Stimulated activated effector memory CD8-positive, alpha-beta T cell treated with anti-CD3 and anti-CD28 coated beads, Interleukin-12 subunit alpha, Interleukin-12 subunit beta, amount 100 ng/mL, for 72 hours (primary cell): ENCODE measurements around the gene TMEM41A.
"Not testable (repeated sequence)": the region's sequence is repeated elsewhere in the genome, so short reads cannot be mapped to it uniquely, and the experiment has no call there.

Experiments used
- ATAC-seq: fragments of 150-1000 bp; cut with Tn5 transposase; 2 replicates; pipeline ENCODE4 v1.10.0; 2021
- DNase-seq, 2 donors: peaks; one replicate each; pipeline ENCODE4 v3.0.0; 2021 to 2022; ENCODE audit warnings: low spot score in 2 of 2
- H3K27ac Mint-ChIP-seq: one replicate; pipeline ENCODE4 v1.8.0; 2022; ENCODE audit warnings: mild to moderate bottlenecking, mixed read lengths
- H3K36me3 Mint-ChIP-seq: one replicate; pipeline ENCODE4 v1.8.0; 2022; ENCODE audit warnings: mild to moderate bottlenecking, mixed read lengths
- H3K4me1 Mint-ChIP-seq: one replicate; pipeline ENCODE4 v1.8.0; 2022; ENCODE audit warnings: mixed read lengths
- H3K4me3 Mint-ChIP-seq: one replicate; pipeline ENCODE4 v1.8.0; 2022; ENCODE audit warnings: mild to moderate bottlenecking, mixed read lengths
- H3K9me3 Mint-ChIP-seq: one replicate; pipeline ENCODE4 v1.8.0; 2022; ENCODE audit warnings: mixed read lengths

Gene TMEM41A

DNA sequence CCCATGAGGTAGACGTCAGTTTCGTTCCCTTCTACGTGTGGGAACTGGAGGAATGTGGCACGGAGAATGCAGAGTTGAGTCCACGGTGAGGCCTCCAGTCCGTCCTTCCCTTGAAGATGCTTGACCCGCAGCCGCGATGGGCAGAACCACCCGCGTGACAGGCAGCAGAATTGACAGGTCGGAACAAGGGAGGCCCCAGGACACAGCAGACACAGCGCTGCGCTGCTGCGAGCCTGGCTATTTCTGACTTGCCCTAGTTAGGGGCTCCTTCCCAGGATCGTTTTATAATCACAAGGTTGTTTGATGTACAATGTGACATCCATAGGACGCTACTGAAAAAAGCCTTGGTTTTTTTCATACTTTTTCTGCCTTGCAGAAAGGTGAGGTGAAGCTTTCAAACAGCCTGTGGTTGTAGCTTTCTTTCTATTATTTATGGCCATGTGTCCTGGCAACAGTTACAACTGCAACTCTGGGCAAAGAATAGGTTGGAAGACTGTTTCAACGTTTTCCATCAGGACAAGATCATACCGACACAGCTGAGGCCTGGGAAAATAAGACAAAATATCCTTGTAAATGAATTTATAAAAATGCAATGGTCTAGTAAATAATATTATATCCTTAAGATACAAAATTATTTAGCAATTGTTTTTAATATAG, 9.6 kb upstream of the TMEM41A start:
- DNase-seq, result no peak
- no peak for ATAC-seq
- Mint-ChIP-seq H3K4me1 (no peaks in the 10 kb centered on the region), H3K27ac (no peak overlapping the region), H3K9me3 (no peaks in the 10 kb centered on the region), H3K4me3 (no peak overlapping the region), H3K36me3 (no peaks in the 10 kb centered on the region)

DNA sequence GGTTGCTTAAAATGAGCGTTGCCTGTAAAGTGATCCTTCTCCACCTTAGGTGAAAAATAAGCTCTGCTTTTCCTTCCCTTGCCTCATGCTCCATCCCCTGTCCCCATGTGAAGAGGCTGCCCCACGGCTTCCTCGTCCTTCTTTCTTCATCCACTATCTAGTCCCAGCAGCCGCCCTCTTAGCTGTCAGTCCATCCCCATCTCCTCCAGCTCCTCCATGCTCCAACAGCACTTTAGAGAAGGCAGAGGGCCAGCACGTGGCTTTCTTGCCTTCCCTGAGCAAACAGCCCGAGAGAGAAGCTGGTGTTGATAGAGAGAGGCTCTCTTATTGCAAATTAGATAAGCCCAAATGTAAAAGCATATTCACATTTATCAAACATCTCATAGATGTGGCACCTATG, 9.0 kb upstream of the TMEM41A start:
- no peaks in the 10 kb centered on the region for H3K36me3 Mint-ChIP-seq
- DNase-seq (no peak), ATAC-seq (no peak)
- no peak overlapping the region for H3K27ac Mint-ChIP-seq
- no peak overlapping the region for H3K4me3 Mint-ChIP-seq
- no peaks in the 10 kb centered on the region for H3K9me3 Mint-ChIP-seq
- no peaks in the 10 kb centered on the region for H3K4me1 Mint-ChIP-seq

DNA sequence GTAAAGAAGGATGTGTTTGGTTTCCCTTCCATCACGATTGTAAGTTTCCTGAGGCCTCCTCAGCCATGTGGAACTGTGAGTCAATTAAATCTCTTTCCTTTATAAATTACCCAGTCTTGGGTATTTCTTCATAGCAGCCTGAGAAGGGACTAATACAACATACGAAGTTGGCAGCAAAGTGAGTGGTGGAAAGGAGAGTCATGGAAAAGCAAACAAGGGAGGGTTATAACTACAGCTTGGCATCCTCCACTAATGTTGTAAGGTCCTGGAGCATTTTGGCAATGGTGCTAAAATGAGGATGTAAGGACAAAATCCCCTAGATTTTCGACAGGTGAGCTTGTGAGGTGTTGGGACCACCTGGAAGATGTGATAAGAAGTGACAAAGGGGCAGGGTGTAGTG, 5.8 kb upstream of the TMEM41A start:
- H3K27ac Mint-ChIP-seq, result no peak overlapping the region
- no peaks in the 10 kb centered on the region for H3K4me1 Mint-ChIP-seq
- DNase-seq (no peak), ATAC-seq (no peak)
- no peaks in the 10 kb centered on the region for H3K9me3 Mint-ChIP-seq
- H3K4me3 Mint-ChIP-seq, result no peak overlapping the region
- H3K36me3 Mint-ChIP-seq, result no peaks in the 10 kb centered on the region

DNA sequence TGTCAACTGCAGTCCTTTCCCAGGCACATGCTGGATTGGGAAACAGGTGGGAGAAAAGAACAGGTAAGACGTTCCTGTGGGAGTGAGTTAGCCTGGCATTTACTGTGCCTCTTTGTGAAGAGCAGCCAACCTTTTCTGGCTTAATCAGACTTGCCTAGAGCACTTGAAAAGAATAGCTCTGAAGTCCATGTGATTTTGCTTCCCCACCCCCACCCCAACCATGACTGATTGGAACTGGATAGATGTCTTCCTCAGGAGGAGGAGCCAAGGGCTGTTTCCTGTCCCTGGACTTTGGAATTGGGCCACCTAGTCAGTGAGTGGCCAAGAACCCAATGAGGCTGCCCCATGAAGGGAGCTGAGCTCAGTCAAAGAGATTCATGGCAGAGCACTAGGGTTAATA, 4.7 kb upstream of the TMEM41A start:
- Mint-ChIP-seq H3K27ac (no peak overlapping the region), H3K9me3 (no peaks in the 10 kb centered on the region), H3K4me1 (no peaks in the 10 kb centered on the region), H3K4me3 (no peak overlapping the region), H3K36me3 (peaks cover 6% of the 10 kb centered on the region)
- DNase-seq (no peak), ATAC-seq (no peak)

- peaks cover 11% of the 10 kb centered on the region for H3K36me3 Mint-ChIP-seq
- no peak overlapping the region for H3K4me3 Mint-ChIP-seq
- no peak overlapping the region for H3K27ac Mint-ChIP-seq
- no peaks in the 10 kb centered on the region for H3K9me3 Mint-ChIP-seq
- no peak for DNase-seq
- H3K4me1 Mint-ChIP-seq, result no peaks in the 10 kb centered on the region
- no peak for ATAC-seq
Observed at GRCh38 chr3:185502987-185503386, 4.2 kb upstream of the TMEM41A start.

- Mint-ChIP-seq H3K4me1 (no peaks in the 10 kb centered on the region), H3K36me3 (peaks cover 63% of the 10 kb centered on the region), H3K27ac (no peak overlapping the region), H3K9me3 (no peaks in the 10 kb centered on the region), H3K4me3 (no peak overlapping the region)
- no peak for DNase-seq
- ATAC-seq, result no peak
Observed at GRCh38 chr3:185490241-185490640, 8.6 kb downstream of the TMEM41A start.

DNA sequence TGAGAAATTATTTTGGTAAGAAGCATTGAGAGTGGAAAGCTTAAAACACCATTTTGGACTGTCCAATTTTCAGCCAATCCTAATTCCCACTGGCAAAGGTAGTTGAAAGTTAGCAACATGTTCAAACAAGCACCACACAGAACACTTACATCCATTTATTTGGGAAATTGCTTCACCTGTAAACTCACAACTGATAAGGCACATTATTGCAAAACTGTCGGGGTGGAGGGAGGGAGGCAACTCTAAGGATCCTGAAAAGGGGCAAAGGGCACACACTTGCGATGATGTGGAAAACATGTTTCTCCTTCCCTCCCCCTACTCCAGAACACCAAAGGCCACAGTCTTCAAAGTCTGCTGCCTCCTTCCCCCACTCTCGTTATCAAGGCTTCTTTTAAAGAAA, 9.4 kb downstream of the TMEM41A start:
- DNase-seq, result no peak
- peaks cover 55% of the 10 kb centered on the region for H3K36me3 Mint-ChIP-seq
- no peaks in the 10 kb centered on the region for H3K9me3 Mint-ChIP-seq
- H3K27ac Mint-ChIP-seq, result peak overlapping the region; percentile 20
- no peaks in the 10 kb centered on the region for H3K4me1 Mint-ChIP-seq
- H3K4me3 Mint-ChIP-seq, result no peak overlapping the region
- ATAC-seq, result no peak

DNA sequence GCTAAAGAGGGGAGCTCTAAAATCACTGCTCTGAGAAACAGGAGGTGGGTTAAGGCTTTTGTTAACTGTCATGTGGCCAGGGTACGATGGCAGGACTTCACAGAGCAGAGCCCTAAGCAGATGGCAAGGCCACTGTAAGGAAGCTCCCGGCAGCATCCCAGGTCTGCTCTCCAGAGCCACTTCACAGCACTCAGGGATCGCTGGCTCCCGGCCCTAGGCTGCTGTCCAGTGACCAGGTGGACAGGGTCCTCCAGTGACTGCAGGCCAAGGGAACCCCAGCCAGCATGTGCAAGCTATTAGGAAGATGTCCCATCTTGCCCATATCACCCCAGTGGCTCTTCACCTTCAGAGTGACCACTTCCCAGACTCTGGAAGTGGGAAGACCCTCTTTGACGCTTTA, 10.4 kb downstream of the TMEM41A start:
- Mint-ChIP-seq H3K27ac (no peak overlapping the region), H3K36me3 (peaks cover 45% of the 10 kb centered on the region), H3K9me3 (no peaks in the 10 kb centered on the region), H3K4me3 (no peak overlapping the region), H3K4me1 (no peaks in the 10 kb centered on the region)
- no peak for DNase-seq
- no peak for ATAC-seq

- DNase-seq (no peak), ATAC-seq (no peak)
- peaks cover 41% of the 10 kb centered on the region for H3K36me3 Mint-ChIP-seq
- H3K4me3 Mint-ChIP-seq, result no peak overlapping the region
- H3K9me3 Mint-ChIP-seq, result no peaks in the 10 kb centered on the region
- H3K27ac Mint-ChIP-seq, result no peak overlapping the region
- H3K4me1 Mint-ChIP-seq, result peaks cover 7% of the 10 kb centered on the region
Observed at GRCh38 chr3:185486394-185486793, 12.4 kb downstream of the TMEM41A start.

DNA sequence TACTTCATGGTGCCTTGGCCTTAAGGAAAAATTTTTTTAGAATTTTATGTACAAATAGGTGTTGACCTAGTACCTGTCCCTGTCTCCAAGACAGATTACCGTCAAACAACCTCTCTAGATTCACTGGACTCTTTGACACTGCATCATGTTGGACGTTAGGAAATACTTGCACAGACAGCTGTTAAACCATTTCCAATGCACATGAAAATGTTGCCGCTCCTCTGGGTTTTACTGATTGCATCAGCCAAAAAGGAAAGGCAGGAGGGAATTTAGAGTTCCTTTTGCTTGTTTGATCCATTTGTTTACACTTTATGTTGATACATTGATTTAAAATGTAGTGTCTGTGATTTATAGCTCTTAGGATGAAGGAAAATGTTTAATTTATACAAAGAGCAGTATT, 14.5 kb downstream of the TMEM41A start:
- Mint-ChIP-seq H3K4me3 (no peak overlapping the region), H3K9me3 (no peaks in the 10 kb centered on the region), H3K27ac (no peak overlapping the region), H3K4me1 (peaks cover 7% of the 10 kb centered on the region), H3K36me3 (peaks cover 22% of the 10 kb centered on the region)
- ATAC-seq (no peak), DNase-seq (no peak)

DNA sequence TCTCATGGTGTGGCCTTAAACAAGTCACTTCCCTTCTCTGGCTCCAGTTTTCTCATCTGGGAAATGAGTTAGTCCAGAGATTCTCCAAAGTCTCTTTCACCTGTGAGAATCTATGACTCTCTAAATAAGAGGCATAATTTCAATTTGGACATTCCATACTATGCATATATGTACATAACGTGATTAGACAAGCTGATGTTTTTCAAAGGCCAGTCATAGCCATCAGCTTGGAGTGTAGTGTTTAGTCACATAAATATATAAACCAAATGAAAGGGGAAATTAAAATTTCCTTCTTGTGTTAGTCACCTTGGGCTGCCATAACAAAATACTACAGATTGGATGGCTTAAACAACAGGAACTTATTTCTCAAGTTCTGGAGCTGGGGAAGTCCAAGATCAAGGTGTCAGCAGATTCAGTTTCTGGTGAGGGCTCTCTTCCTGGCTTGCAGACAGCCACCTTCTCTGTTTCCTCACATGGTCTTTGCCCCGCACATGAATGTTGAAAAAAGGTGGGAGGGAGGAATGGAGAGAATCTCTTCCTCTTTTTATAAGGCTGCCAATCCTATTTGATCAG, 19.4 kb downstream of the TMEM41A start:
- DNase-seq (no peak), ATAC-seq (no peak)
- Mint-ChIP-seq H3K4me1 (peaks cover 7% of the 10 kb centered on the region), H3K4me3 (no peak overlapping the region), H3K27ac (no peak overlapping the region), H3K36me3 (peaks cover 11% of the 10 kb centered on the region), H3K9me3 (no peaks in the 10 kb centered on the region)

DNA sequence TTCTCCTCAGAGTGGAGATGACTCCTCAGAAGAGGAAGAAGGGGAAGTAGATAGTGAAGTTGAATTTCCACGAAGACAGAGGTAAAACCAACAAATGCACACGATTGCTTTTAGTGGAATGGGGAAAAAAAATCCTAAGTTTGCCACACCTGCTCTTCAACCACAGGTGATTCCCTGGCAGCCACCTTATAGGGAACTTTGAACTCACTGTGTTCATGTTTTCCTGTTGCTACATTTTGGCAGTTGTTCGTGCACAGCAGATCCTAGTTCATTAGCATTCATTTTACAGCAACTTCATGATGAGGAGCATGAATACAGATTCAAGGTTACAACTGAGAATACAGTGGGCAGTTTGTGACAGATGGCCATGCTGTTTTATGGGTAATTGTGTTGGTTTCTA, 21.5 kb downstream of the TMEM41A start:
- Mint-ChIP-seq H3K36me3 (peaks cover 5% of the 10 kb centered on the region), H3K4me1 (peaks cover under 1% of the 10 kb centered on the region), H3K9me3 (no peaks in the 10 kb centered on the region), H3K27ac (no peak overlapping the region), H3K4me3 (no peak overlapping the region)
- ATAC-seq (no peak), DNase-seq (no peak)

DNA sequence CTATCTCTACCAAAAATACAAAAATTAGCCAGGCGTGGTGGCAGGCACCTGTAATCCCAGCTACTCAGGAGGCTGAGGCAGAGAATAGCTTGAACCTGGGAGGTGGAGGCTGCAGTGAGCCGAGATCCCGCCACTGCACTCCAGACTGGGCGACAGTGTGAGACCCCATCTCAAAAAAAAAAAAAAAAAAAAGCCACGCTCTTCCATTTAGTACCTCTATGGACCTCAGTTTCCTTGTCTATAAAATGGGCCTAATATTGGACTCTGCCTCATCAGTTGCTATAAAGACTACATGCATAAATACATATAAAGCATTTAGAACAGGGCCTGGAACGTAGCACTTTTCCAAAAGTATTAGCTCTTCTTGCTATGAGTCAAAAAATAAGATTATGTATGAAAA, 23.9 kb downstream of the TMEM41A start:
- DNase-seq, H3K9me3 Mint-ChIP-seq, H3K4me1 Mint-ChIP-seq, ATAC-seq, H3K27ac Mint-ChIP-seq, H3K36me3 Mint-ChIP-seq, H3K4me3 Mint-ChIP-seq: not testable (repeated sequence)

GRCh38 chr3:185473290-185473815, 25.5 kb downstream of the TMEM41A start:
- Mint-ChIP-seq H3K27ac (no peak overlapping the region), H3K4me1 (no peaks in the 10 kb centered on the region)
- no peak for DNase-seq

DNA sequence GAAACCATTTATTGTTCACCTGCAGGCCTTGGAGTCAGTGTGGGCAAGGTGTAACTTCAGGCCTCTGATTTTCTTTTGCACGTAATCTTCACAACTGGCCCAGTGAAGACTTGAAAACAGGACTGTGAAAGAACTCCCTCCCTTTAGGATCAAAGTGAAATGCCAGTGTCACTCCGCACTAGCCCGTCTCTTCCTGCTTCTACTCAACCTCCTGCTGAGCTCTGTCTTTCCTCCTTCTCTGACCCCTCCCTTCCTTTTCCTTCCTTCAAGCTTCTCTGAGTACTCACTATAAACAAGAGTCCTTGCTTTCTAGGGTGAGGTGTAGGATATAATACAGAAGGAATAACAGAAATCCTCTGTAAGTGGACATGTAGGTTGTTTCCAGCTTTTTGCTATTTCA, 28.5 kb downstream of the TMEM41A start:
- DNase-seq (no peak), ATAC-seq (no peak)
- Mint-ChIP-seq H3K36me3 (peaks cover 4% of the 10 kb centered on the region), H3K4me3 (no peak overlapping the region), H3K4me1 (no peaks in the 10 kb centered on the region), H3K9me3 (no peaks in the 10 kb centered on the region), H3K27ac (no peak overlapping the region)

More at GRCh38 chr3:185473290-185473815, 25.5 kb downstream of the TMEM41A start:
- no peak overlapping the region for H3K4me3 Mint-ChIP-seq
- ATAC-seq, result no peak
- peaks cover 4% of the 10 kb centered on the region for H3K36me3 Mint-ChIP-seq
- no peaks in the 10 kb centered on the region for H3K9me3 Mint-ChIP-seq

DNA sequence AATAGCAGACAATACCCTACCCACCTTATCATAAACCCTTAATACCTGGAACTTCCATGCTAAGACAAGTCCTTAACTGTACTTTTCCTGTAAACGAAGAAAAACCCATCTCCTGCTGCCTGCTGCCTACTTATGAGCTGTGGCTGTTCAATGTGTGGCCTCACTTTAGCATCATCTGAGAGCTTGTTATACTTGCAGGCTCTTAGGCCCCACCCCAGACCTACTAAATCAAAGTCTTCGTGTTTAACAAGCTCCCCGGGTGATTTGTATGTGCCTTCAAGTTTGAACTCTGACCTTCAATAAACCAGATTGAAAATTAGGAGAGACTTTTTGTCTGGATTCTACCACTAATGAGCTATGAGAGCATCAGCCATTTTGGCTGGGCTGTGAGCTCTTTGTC, 29.3 kb downstream of the TMEM41A start:
- Mint-ChIP-seq H3K36me3 (peaks cover 2% of the 10 kb centered on the region), H3K4me3 (no peak overlapping the region), H3K9me3 (no peaks in the 10 kb centered on the region), H3K27ac (no peak overlapping the region), H3K4me1 (no peaks in the 10 kb centered on the region)
- ATAC-seq (no peak), DNase-seq (no peak)
